Globus pallidus (tissue), 1 donor: ENCODE results near the gene CLIP4.

Experiments used
- DNase-seq: peaks from one replicate; pipeline ENCODE4 v3.0.0-alpha.2; 2015; ENCODE audit warnings: low spot score

The CLIP4 gene

GRCh38 chr2:29220506-29221270 is 105.5 kb downstream of the CLIP4 start:
- DNase-seq, result no peak

GRCh38 chr2:29222381-29223179 is 107.4 kb downstream of the CLIP4 start:
- no peak for DNase-seq

GRCh38 chr2:29223257-29223656 is 108.0 kb downstream of the CLIP4 start:
- no peak for DNase-seq

DNA sequence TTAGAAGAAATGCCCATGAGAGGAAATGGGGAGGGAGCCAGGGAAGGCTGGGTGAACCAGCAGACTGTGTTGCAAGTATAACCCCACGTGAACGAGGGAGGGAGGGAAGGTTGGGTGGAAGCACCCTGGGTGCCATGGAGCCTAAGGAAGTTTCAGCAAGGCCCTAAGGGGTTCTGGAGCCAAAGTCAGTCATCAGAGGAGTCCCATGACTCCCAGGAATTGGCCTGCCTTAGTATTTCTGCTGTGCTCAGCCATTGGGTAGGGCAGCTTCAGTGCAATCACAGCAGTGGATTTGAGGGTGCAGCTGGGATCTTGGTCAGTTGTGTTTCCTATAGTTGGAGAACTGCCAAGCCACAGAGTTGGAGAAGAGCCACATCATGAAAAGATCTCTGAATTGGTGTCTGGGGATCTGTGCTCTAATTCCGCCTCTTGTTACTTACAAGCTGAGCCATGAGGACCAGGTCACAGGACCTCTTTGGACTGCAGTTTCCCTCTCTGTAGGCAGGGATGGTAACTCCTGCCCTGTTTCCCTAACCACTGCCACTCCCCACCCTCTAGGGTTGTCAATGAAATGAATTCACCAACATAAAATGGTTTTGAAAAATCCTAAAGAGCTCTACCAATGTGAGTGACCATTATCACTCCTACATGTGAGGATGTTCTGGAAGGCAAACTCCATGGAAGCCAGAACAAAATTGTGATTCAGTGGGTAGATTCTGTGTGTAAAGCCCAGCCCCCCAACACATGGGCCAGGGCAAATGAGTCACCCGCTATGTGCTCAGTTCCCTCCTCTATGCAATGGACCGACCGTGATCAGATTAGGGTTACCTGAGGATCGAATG is 108.9 kb downstream of the CLIP4 start:
- DNase-seq, result peak; percentile 35

- DNase-seq, result no peak
Observed at GRCh38 chr2:29224693-29225551, 109.7 kb downstream of the CLIP4 start.

DNA sequence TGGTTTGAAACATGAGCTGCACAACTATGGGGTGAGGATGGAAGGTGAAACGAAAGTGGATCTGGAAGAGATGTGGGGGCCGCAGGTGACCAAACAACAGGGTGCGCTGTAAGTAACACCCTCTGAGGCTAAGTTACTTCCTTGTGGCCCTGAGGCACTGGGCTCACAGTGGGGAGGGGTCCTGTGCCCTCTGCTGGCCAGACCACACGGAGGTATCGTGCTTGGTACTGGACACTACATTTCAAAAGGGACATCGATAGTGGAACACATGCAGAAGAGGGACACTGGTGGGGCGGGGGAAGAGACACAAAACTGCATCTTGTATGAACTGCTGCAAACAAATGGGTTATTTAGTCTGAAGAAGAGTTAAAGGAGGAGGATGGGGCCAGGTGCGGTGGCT is 110.6 kb downstream of the CLIP4 start:
- DNase-seq, result no peak

DNA sequence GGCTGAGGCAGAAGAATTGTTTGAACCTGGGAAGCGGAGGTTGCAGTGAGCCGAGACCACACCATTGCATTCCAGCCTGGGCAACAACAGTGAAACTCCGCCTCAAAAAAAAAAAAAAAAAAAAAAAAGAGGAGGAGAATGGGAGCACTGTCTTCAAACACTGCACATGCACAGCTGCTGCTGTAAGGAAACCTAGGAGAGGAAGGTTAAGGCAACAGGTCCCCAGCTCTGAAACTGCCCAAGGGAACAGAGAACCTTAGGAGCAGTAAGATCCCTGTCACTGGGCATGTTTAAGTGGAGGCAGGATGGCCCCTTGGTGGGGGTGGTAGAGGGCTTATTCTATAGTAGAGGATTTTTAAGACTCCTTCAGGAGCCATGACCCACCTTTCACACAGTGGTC is 111.2 kb downstream of the CLIP4 start:
- no peak for DNase-seq

GRCh38 chr2:29226808-29227207 is 111.6 kb downstream of the CLIP4 start:
- no peak for DNase-seq

DNA sequence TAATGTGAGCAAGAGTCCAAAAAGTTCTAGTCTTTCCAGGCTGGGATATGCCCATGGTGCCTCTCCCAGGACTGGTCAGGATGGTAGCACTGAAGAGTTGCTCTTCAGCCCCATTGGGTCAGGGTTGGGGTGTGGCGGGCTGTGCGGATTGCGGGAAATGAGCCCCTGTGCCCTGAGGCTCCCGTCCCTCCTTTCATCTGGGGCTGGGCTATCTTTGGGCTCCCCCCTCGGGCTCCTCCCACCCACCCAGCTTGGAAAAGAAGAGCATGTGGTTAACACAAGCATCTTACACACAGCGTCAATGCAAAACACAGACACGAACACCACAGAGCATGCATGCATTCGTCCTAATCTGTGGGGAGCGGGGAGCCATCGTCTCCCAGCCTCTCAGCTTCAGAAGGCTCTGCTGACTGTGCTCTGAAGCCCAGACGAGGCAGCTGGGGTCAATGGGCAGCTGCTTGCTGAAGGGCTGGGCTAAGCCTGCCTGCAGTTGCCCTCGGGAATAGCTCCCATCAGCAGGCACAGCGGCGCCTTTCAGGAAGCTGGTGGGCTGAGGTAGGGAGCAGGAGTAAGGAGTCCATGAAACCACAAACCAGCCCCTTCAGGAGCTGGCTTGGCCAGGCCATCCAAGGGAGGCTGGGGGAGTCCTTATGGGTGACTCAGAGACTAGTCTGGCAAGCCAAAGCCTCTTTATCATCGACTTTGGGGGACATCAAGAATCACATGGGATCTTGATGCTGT is 112.9 kb downstream of the CLIP4 start:
- DNase-seq, result no peak

DNA sequence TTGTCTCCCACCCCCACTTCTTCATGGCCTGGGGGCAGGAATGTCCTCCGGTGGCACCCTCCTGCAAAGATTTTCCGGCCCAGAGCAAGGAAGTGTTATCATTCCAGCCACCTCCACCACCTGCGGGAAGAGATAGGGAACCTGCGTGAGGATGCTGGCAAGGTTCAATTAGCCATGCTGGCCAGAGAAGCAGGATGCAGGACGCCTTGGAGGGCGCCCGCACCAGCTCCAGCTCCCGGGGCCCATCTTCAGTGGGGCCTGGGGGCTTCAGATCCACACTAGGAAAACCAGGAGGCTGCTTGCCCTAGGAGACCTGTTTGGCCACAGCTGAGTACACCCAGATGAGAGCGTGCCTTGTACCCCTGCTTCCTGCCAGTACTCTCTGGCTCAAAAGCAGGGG is 113.7 kb downstream of the CLIP4 start:
- no peak for DNase-seq

GRCh38 chr2:29229640-29230039 is 114.4 kb downstream of the CLIP4 start:
- DNase-seq, result no peak

GRCh38 chr2:29232041-29232440 is 116.8 kb downstream of the CLIP4 start:
- DNase-seq, result no peak

DNA sequence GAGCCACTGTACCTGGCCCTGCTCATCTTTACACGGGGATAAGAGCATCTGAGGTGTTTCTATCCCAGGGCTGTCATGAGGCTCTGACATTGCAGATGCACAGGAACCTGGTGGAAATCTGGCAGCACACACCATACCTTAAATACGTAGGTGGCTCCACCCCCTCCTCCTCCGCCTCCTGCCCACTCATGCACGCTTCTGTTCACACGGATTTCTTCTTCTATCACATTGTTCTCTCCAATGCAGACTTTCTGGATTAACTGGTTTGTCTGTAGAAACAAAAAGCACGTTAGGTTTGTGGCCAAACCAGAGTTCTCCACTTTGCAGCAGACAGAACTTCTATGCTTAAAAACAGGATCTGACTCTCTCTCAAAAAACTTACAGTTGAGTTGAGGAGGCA is 118.2 kb downstream of the CLIP4 start:
- DNase-seq, result no peak

DNA sequence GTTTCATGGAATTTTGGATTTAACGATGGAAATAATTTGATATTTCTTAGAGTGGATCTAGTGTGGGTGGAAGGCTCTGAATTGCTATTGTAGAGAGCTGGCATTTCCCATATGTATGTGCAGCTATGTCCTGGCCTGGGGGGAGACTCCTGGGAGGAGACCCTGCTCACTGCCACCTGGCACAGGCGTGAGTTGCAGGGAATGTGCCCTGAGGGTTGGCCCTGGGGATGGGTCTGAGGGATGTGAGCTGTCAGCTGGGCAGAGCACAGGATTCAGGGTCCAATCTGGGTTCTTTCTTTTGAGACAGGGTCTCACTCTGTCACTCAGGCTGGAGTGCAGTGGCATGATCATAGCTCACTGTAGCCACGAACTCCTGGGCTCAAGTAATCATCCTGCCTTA is 120.2 kb downstream of the CLIP4 start:
- no peak for DNase-seq

DNA sequence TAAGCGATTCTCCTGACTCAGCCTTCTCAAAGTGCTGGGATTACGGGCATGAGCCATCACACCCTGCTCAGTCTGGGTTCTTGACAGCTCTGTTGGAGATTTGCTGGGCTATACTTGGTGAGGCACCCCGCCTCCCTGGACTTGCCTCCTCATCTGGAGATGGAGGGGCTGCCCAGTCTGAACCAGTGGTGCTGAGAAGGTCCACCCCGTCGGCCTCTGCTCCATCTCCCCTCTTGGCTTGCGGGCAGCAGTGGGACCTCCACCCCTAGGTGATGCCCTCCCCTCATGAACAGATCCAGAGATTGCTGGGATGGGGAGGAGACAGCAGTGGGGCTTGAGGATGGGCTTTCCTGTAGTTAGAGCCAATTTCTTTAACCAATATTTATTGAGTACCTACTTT is 120.9 kb downstream of the CLIP4 start:
- DNase-seq, result no peak

DNA sequence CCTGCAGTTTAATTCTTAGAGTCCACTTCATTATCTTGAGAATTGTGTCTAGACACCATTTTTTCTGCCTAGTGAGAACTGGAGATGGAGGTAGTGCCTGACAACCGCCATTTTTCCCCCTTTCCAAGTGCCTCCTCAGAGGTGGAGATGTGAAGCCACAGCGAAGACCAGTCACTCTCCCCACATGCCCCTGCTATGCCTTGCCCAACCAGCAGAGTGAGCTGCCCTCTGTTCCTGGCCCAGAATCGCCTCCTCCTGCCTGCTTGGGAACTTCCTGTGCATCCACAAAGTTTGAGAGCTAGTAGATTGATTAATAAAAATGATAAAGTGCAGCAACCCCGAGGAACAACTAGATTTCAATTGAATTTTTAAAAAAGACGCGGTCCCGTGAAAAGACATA is 123.3 kb downstream of the CLIP4 start:
- no peak for DNase-seq
